Thyroid gland (tissue), 4 donors: ENCODE measurements around the gene DIRAS2. TPM values are rescaled to one million over a fixed set of nuclear protein-coding genes. Genes with fewer than 3 reads are reported as not detected.

Source experiments
- DNase-seq, 2 donors: peaks; one replicate each; pipeline ENCODE4 v3.0.0-alpha.2; 2019
- H3K27ac ChIP-seq, 3 donors: fragments of 200-600 bp; sonication (generic); 1 replicate in 2 of 3; 2 replicates in 1 of 3; pipeline ENCODE4 v1.5.1; 2016 to 2019; ENCODE audit warnings: mild to moderate bottlenecking in 1 of 3, moderate library complexity in 1 of 3
- H3K27me3 ChIP-seq: fragments of 200-600 bp; sonication (generic); one replicate; pipeline ENCODE4 v1.5.1; 2019
- H3K36me3 ChIP-seq, 2 donors: fragments of 200-600 bp; sonication (generic); one replicate each; pipeline ENCODE4 v1.5.1; 2016 to 2019
- H3K4me1 ChIP-seq, 2 donors: fragments of 200-600 bp; sonication (generic); one replicate each; pipeline ENCODE4 v1.5.1; 2017 to 2019
- H3K4me3 ChIP-seq, 3 donors: fragments of 200-600 bp; sonication (generic); replicated peaks in 1 of 3; 1 replicate in 2 of 3; 2 replicates in 1 of 3; pipeline ENCODE4 v1.5.1; 2016; ENCODE audit warnings: mild to moderate bottlenecking in 1 of 3
- H3K9me3 ChIP-seq: fragments of 200-600 bp; sonication (generic); one replicate; pipeline ENCODE4 v1.5.1; 2017
- POLR2A ChIP-seq, 2 donors: fragments of 450-650 bp; IDR thresholded peaks; one replicate each; pipeline ENCODE4 v1.6.1; 2017; ENCODE audit warnings: antibody characterized with exemption in 2 of 2, mild to moderate bottlenecking in 2 of 2, moderate library complexity in 1 of 2
- WGBS, 2 donors: methylation state at CpG; one replicate each; pipeline ENCODE4 v1.1.5; 2017; 5-methylcytosine and 5-hydroxymethylcytosine counted together
- intact Hi-C: fragments of 100-400 bp; cut with DNase I; formaldehyde crosslinking; loops from one replicate; pipeline ENCODE4 v1.15.1; 2023
- total RNA-seq, 4 donors: library from RNA; depleted of rRNA; stranded (reverse); fragments of >200 nt; gene quantifications; one replicate each; pipeline ENCODE4 v1.2.3, GENCODE V29; 2016
- TF ChIP-seq, protein P1 (sequence below), 6 experiments: fragments of 200-600 bp in 3 of 6; fragments of 450-650 bp in 3 of 6; sonication (generic) in 3 of 6; IDR thresholded peaks; one replicate each; pipeline ENCODE4 v1.5.1; 2016 to 2019; ENCODE audit warnings: antibody characterized with exemption in 6 of 6, mild to moderate bottlenecking in 2 of 6, inconsistent platforms in 1 of 6, moderate library complexity in 1 of 6

The DIRAS2 gene
- total RNA-seq, 4 donors from 2014 or later, result 2.6 to 11.3 (median 6.6) TPM

DNA sequence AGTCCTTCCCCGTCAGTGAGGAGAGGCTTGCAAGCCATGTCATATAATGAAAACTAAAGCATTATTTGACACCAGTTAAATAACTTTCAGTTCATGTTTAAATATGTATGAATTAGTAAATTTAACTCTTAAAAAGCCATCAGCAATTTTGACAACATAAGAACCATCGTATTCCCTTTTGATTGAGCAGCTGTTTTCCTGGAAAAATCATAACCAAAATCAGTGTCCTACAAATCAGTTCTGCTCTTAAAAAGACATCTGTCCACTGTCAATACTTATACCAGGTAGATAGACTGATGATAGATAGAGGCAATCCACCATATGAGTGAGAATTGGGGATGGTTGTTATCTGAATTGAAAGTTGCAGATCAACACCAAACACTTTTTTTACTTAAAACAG lies 2.3 kb downstream of the DIRAS2 start:
- DNase-seq, result no peak
- Histone ChIP-seq H3K4me1 (peaks cover 0 to 12% of the 10 kb centered on the region in 2 donors), H3K27me3 (no peaks in the 10 kb centered on the region), H3K4me3 (no peak overlapping the region), H3K36me3 (no peaks in the 10 kb centered on the region), H3K9me3 (no peaks in the 10 kb centered on the region), H3K27ac (no peak overlapping the region)
- 77 to 78% methylated on average over 2 of the region's 2 CpGs for WGBS, 2 donors
- intact Hi-C loops, result loop anchor here (10.0 kb wide), 1 partner anchor 416 kb away; no protein-coding TSS in a partner anchor
- TF ChIP-seq POLR2A (IDR thresholded peaks at IDR 0.05), result no peak
- TF ChIP-seq, protein P1, sequence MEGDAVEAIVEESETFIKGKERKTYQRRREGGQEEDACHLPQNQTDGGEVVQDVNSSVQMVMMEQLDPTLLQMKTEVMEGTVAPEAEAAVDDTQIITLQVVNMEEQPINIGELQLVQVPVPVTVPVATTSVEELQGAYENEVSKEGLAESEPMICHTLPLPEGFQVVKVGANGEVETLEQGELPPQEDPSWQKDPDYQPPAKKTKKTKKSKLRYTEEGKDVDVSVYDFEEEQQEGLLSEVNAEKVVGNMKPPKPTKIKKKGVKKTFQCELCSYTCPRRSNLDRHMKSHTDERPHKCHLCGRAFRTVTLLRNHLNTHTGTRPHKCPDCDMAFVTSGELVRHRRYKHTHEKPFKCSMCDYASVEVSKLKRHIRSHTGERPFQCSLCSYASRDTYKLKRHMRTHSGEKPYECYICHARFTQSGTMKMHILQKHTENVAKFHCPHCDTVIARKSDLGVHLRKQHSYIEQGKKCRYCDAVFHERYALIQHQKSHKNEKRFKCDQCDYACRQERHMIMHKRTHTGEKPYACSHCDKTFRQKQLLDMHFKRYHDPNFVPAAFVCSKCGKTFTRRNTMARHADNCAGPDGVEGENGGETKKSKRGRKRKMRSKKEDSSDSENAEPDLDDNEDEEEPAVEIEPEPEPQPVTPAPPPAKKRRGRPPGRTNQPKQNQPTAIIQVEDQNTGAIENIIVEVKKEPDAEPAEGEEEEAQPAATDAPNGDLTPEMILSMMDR (IDR thresholded peaks at IDR 0.05), result no peak

DNA sequence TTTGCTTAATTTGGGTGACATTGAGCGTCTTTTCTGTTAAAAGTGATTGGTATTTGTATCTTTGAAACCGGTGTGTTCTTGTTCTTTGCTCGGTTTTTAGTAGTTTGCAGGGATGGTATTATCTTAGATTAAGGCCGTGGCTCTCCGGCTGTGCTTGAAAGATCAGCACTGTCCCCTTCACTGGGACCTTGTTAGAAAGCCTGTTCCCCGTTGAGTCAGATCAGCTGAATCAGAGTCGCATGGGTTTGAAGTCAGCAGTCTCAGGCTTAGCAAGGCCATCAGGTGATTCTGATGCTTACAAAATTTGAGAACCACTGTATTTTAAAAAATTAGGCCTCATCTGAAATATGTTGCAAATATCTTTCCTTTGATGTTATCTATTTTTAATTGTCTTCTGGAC lies 5.0 kb downstream of the DIRAS2 start:
- WGBS, 2 donors, result 91 to 93% methylated on average over 7 of the region's 7 CpGs
- H3K4me1 ChIP-seq, result peaks cover 0 to 6% of the 10 kb centered on the region in 2 donors
- TF ChIP-seq, protein P1 (IDR thresholded peaks at IDR 0.05), result no peak
- no peak for TF ChIP-seq POLR2A (IDR thresholded peaks at IDR 0.05)
- no peak overlapping the region for H3K27ac ChIP-seq
- no peaks in the 10 kb centered on the region for H3K9me3 ChIP-seq
- no peaks in the 10 kb centered on the region for H3K27me3 ChIP-seq
- DNase-seq, result no peak
- no peaks in the 10 kb centered on the region for H3K36me3 ChIP-seq
- no peak overlapping the region for H3K4me3 ChIP-seq
- intact Hi-C loops, result no loop called here

DNA sequence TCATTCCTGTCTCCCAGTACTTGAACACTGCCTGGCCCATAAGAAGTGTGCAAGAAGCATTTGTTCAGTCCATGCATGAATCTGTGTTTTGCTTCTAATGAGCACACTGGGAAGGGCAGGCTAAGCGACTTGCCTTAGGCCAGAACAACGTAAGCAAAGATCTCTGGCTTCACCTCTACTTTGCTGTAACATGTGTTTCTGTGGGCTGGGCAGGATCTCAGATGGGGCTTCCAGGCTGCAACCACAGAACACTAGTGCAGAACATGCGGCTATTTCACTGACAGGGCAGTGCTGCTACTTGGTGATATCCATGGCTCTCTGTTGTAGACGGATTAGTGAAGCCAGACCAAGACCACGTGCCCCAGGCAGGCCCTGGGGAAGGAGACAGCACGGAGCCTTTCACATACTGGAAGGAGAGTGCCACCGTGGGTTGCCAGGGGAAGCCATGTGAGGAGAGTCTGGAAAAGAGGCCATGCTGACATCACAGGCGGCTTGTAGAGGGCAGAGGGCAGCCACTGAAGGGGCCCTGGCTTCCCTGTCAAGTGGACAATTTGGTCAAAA lies 9.9 kb downstream of the DIRAS2 start:
- DNase-seq, result no peak
- H3K27ac ChIP-seq, result no peak overlapping the region
- intact Hi-C loops, result no loop called here
- H3K9me3 ChIP-seq, result no peaks in the 10 kb centered on the region
- no peak overlapping the region for H3K4me3 ChIP-seq
- H3K27me3 ChIP-seq, result no peaks in the 10 kb centered on the region
- TF ChIP-seq POLR2A (IDR thresholded peaks at IDR 0.05), result no peak
- TF ChIP-seq, protein P1 (IDR thresholded peaks at IDR 0.05), result no peak
- WGBS, 2 donors, result 84 to 90% methylated on average over 5 to 8 of the region's 8 CpGs
- no peaks in the 10 kb centered on the region for H3K36me3 ChIP-seq
- H3K4me1 ChIP-seq, result peaks cover 0 to 8% of the 10 kb centered on the region in 2 donors

DNA sequence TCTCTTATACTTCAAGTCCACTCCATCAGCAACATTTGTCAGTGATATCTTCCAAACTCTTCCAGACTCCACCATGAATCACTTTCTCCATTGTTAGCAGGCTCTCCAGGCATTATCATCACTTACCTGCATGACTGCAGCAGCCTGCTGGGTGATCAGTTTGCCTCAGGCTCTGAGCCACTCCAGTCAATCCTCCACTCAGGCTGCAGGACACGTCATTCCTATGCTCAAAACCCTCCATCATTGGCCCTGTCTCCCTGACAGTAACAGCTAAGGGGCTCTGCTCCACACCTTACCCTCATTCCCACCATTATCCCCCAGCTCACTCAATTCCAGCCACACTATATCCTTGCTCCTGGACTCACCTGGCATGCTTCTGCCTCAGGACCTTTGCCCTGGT lies 10.7 kb downstream of the DIRAS2 start:
- Histone ChIP-seq H3K4me3 (no peak overlapping the region), H3K4me1 (peaks cover 0 to 8% of the 10 kb centered on the region in 2 donors), H3K36me3 (no peaks in the 10 kb centered on the region), H3K9me3 (no peaks in the 10 kb centered on the region), H3K27me3 (no peaks in the 10 kb centered on the region), H3K27ac (no peak overlapping the region)
- intact Hi-C loops, result no loop called here
- DNase-seq, result no peak
- 78 to 81% methylated on average over 1 of the region's 1 CpG for WGBS, 2 donors
- no peak for TF ChIP-seq POLR2A (IDR thresholded peaks at IDR 0.05)
- TF ChIP-seq, protein P1 (IDR thresholded peaks at IDR 0.05), result no peak

DNA sequence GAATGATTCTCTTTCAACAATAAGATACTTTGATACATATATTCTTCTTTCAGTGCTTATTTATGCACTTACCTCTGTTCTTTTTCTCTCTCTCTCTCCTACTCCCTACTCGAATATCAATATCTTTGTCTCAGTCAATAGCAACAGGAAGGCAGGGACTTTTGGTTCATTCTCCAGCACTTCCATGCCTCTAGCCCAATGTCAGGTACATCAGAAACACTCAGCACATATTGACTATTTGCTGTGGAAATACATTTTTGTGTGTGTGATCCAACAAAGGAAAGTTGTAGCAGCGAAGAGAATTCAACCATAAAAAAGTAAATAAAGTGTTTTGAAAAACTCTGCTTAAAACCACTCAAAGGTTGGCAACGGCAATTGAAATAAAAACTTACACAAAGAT lies 12.6 kb downstream of the DIRAS2 start:
- intact Hi-C loops, result no loop called here
- Histone ChIP-seq H3K9me3 (no peaks in the 10 kb centered on the region), H3K4me3 (no peak overlapping the region), H3K27ac (no peak overlapping the region), H3K36me3 (no peaks in the 10 kb centered on the region), H3K27me3 (no peaks in the 10 kb centered on the region), H3K4me1 (peaks cover 0 to 8% of the 10 kb centered on the region in 2 donors)
- 51 to 56% methylated on average over 3 of the region's 3 CpGs for WGBS, 2 donors
- TF ChIP-seq POLR2A (IDR thresholded peaks at IDR 0.05), result no peak
- TF ChIP-seq, protein P1 (IDR thresholded peaks at IDR 0.05), result no peak
- DNase-seq, result no peak
